Mucosa of rectum (tissue), 2 donors: ENCODE data around the gene CUBN.
"Not testable (repeated sequence)": the region's sequence is repeated elsewhere in the genome, so short reads cannot be mapped to it uniquely, and the experiment has no call there.

Source experiments
- H3K27ac ChIP-seq, 2 donors: one replicate each; pipeline ENCODE4 v1.7.0; 2013; ENCODE audit warnings: inconsistent platforms in 2 of 2, low read depth in 2 of 2, low read length in 2 of 2
- H3K27me3 ChIP-seq, 2 donors: one replicate each; pipeline ENCODE4 v1.7.0; 2013; ENCODE audit warnings: low read length in 2 of 2; ENCODE audit not compliant: control insufficient read depth in 2 of 2, insufficient read depth in 2 of 2
- H3K36me3 ChIP-seq, 2 donors: one replicate each; pipeline ENCODE4 v1.7.0; 2013; ENCODE audit warnings: low read length in 2 of 2; ENCODE audit not compliant: control insufficient read depth in 2 of 2, insufficient read depth in 2 of 2
- H3K4me1 ChIP-seq, 2 donors: one replicate each; pipeline ENCODE4 v1.7.0; 2013; ENCODE audit warnings: low read length in 2 of 2, mild to moderate bottlenecking in 1 of 2; ENCODE audit not compliant: control insufficient read depth in 2 of 2, insufficient read depth in 2 of 2
- H3K4me3 ChIP-seq, 2 donors: one replicate each; pipeline ENCODE4 v1.7.0; 2013; ENCODE audit warnings: low read length in 2 of 2
- H3K9ac ChIP-seq, 2 donors: one replicate each; pipeline ENCODE4 v1.7.0; 2013; ENCODE audit warnings: low read length in 2 of 2, low read depth in 1 of 2, mild to moderate bottlenecking in 1 of 2
- H3K9me3 ChIP-seq, 2 donors: one replicate each; pipeline ENCODE4 v1.7.0; 2013; ENCODE audit warnings: low read length in 2 of 2; ENCODE audit not compliant: control insufficient read depth in 2 of 2
- donor health status: healthy.
- donor health status: Normal muscosa, but diverticular disease.

The CUBN gene

GRCh38 chr10:17123961-17124360 lies 5.7 kb downstream of the CUBN start:
- Histone ChIP-seq H3K4me1 (no peaks in the 10 kb centered on the region), H3K27ac (no peak overlapping the region), H3K27me3 (no peaks in the 10 kb centered on the region), H3K9ac (no peak overlapping the region), H3K9me3 (no peaks in the 10 kb centered on the region), H3K36me3 (no peaks in the 10 kb centered on the region), H3K4me3 (no peak overlapping the region)

GRCh38 chr10:17122726-17123661 lies 6.6 kb downstream of the CUBN start:
- Histone ChIP-seq H3K27ac (no peak overlapping the region), H3K27me3 (no peaks in the 10 kb centered on the region), H3K4me1 (no peaks in the 10 kb centered on the region), H3K9ac (no peak overlapping the region), H3K4me3 (no peak overlapping the region), H3K36me3 (no peaks in the 10 kb centered on the region), H3K9me3 (no peaks in the 10 kb centered on the region)

- H3K27me3 ChIP-seq: no peaks in the 10 kb centered on the region
- no peak overlapping the region for H3K27ac ChIP-seq
- H3K4me3 ChIP-seq: no peak overlapping the region
- no peak overlapping the region for H3K9ac ChIP-seq
- H3K4me1 ChIP-seq: no peaks in the 10 kb centered on the region
- no peaks in the 10 kb centered on the region for H3K9me3 ChIP-seq
- no peaks in the 10 kb centered on the region for H3K36me3 ChIP-seq
Measured at GRCh38 chr10:17122052-17122451, 7.6 kb downstream of the CUBN start.

GRCh38 chr10:17120694-17121093 lies 8.9 kb downstream of the CUBN start:
- Histone ChIP-seq H3K4me3 (no peak overlapping the region), H3K27me3 (no peaks in the 10 kb centered on the region), H3K9ac (no peak overlapping the region), H3K27ac (no peak overlapping the region), H3K9me3 (no peaks in the 10 kb centered on the region), H3K4me1 (peaks cover 0 to 7% of the 10 kb centered on the region in 2 donors), H3K36me3 (no peaks in the 10 kb centered on the region)

- Histone ChIP-seq H3K9ac (no peak overlapping the region), H3K27me3 (no peaks in the 10 kb centered on the region), H3K4me3 (no peak overlapping the region), H3K9me3 (no peaks in the 10 kb centered on the region), H3K36me3 (no peaks in the 10 kb centered on the region), H3K4me1 (peaks cover 2 to 10% of the 10 kb centered on the region in 2 donors), H3K27ac (no peak overlapping the region)
Measured at GRCh38 chr10:17119845-17120244, 9.8 kb downstream of the CUBN start.

GRCh38 chr10:17116193-17116592 lies 13.4 kb downstream of the CUBN start:
- Histone ChIP-seq H3K4me3 (no peak overlapping the region), H3K4me1 (peaks cover 2 to 10% of the 10 kb centered on the region in 2 donors), H3K27me3 (no peaks in the 10 kb centered on the region), H3K9me3 (no peaks in the 10 kb centered on the region), H3K27ac (peak overlapping the region in 1 of 2 donors; percentile 35), H3K9ac (no peak overlapping the region), H3K36me3 (no peaks in the 10 kb centered on the region)

- Histone ChIP-seq H3K9me3 (no peaks in the 10 kb centered on the region), H3K9ac (no peak overlapping the region), H3K27me3 (no peaks in the 10 kb centered on the region), H3K4me3 (no peak overlapping the region), H3K36me3 (no peaks in the 10 kb centered on the region), H3K27ac (no peak overlapping the region), H3K4me1 (peaks cover 2 to 10% of the 10 kb centered on the region in 2 donors)
Measured at GRCh38 chr10:17115683-17116082, 13.9 kb downstream of the CUBN start.

- not testable (repeated sequence) for H3K9ac ChIP-seq, H3K4me3 ChIP-seq, H3K27me3 ChIP-seq, H3K36me3 ChIP-seq, H3K27ac ChIP-seq, H3K9me3 ChIP-seq
- peaks cover 2 to 10% of the 10 kb centered on the region in 2 donors for H3K4me1 ChIP-seq
Measured at GRCh38 chr10:17114878-17115444, 14.7 kb downstream of the CUBN start.

- H3K9ac ChIP-seq: no peak overlapping the region
- no peaks in the 10 kb centered on the region for H3K9me3 ChIP-seq
- no peaks in the 10 kb centered on the region for H3K27me3 ChIP-seq
- H3K4me1 ChIP-seq: peaks cover 2 to 10% of the 10 kb centered on the region in 2 donors
- H3K36me3 ChIP-seq: no peaks in the 10 kb centered on the region
- H3K4me3 ChIP-seq: no peak overlapping the region
- no peak overlapping the region for H3K27ac ChIP-seq
Measured at GRCh38 chr10:17113889-17114540, 15.6 kb downstream of the CUBN start.

- no peaks in the 10 kb centered on the region for H3K36me3 ChIP-seq
- H3K27me3 ChIP-seq: no peaks in the 10 kb centered on the region
- H3K4me3 ChIP-seq: no peak overlapping the region
- H3K27ac ChIP-seq: no peak overlapping the region
- H3K9ac ChIP-seq: no peak overlapping the region
- peaks cover 2 to 10% of the 10 kb centered on the region in 2 donors for H3K4me1 ChIP-seq
- H3K9me3 ChIP-seq: no peaks in the 10 kb centered on the region
Measured at GRCh38 chr10:17113346-17113745, 16.3 kb downstream of the CUBN start.
